HCT116 (cell line): ENCODE data around the gene ZBBX. TPM values are rescaled to one million over a fixed set of nuclear protein-coding genes. Genes with fewer than 3 reads are reported as not detected.

ENCODE experiments used
- ATAC-seq: fragments of 200-7000 bp; cut with Tn5 transposase; 2 replicates; pipeline ENCODE4 v1.9.1; 2020; ENCODE audit warnings: mild to moderate bottlenecking, moderate library complexity
- BruUV-seq: library from RNA; stranded (reverse); fragments of 400-500 nt; replicated peaks from 2 replicates; lab custom pipeline; 2021; lab: Mats Ljungman, UMichigan
- CTCF ChIA-PET: fragments of 300-600 bp; sonication (Branson Sonifier 250); formaldehyde crosslinking; loops from one replicate; lab custom pipeline; 2021; ENCODE audit warnings: antibody characterized with exemption; lab: Charles Lee
- POLR2A ChIA-PET: fragments of 300-600, 350-600 bp; sonication (Branson Sonifier 250); formaldehyde crosslinking; loops from one replicate; lab custom pipeline; 2021; ENCODE audit warnings: antibody characterized with exemption; lab: Charles Lee
- RAD21 ChIA-PET, 2 experiments: fragments of 300-600 bp; sonication (Branson Sonifier 250); formaldehyde crosslinking; loops; one replicate each; lab custom pipeline; 2023; ENCODE audit warnings: low total read pairs in 2 of 2; ENCODE audit not compliant: uncharacterized antibody in 2 of 2, unreplicated experiment in 2 of 2, low non-redundant PET in 1 of 2; lab: Charles Lee
- DNase-seq: peaks from one replicate; pipeline ENCODE4 v3.0.0-alpha.2; 2010; ENCODE audit warnings: low read depth, low spot score
- H2AFZ ChIP-seq: fragments of 200-600 bp; shearing (Covaris generic), sonication (generic); 2 replicates; pipeline ENCODE4 v1.6.1; 2017; ENCODE audit warnings: low read depth, mixed run types, mixed read lengths, antibody characterized with exemption, low read length; ENCODE audit not compliant: poor library complexity, severe bottlenecking
- H3K27ac ChIP-seq: 2 replicates; pipeline ENCODE4 v1.5.1; 2012; ENCODE audit warnings: low read depth, low read length
- H3K27me3 ChIP-seq: fragments of 200-600 bp; sonication (generic); 2 replicates; pipeline ENCODE4 v1.6.1; 2016; ENCODE audit warnings: mixed run types, low read length, mixed read lengths; ENCODE audit not compliant: insufficient read depth
- H3K36me3 ChIP-seq, 2 experiments: fragments of 200-500 bp in 1 of 2; fragments of 200-600 bp in 1 of 2; sonication (Bioruptor generic) in 1 of 2; sonication (generic) in 1 of 2; 2 replicates each; pipeline versions ENCODE4 v1.5.1 to v1.6.1; 2014 to 2016; ENCODE audit warnings: low read length in 2 of 2, inconsistent platforms in 1 of 2, mixed read lengths in 1 of 2, mixed run types in 1 of 2; ENCODE audit not compliant: insufficient read depth in 2 of 2, control insufficient read depth in 1 of 2
- H3K4me1 ChIP-seq, 2 experiments: fragments of 200-600 bp in 1 of 2; sonication (generic) in 1 of 2; 2 replicates each; pipeline versions ENCODE4 v1.5.1 to v1.6.1; 2012 to 2017; ENCODE audit warnings: low read length in 2 of 2, inconsistent platforms in 1 of 2, mild to moderate bottlenecking in 1 of 2, mixed read lengths in 1 of 2, mixed run types in 1 of 2, moderate library complexity in 1 of 2; ENCODE audit not compliant: insufficient read depth in 2 of 2, control insufficient read depth in 1 of 2
- H3K4me2 ChIP-seq: fragments of 200-600 bp; sonication (generic); 2 replicates; pipeline ENCODE4 v1.6.1; 2017; ENCODE audit warnings: mixed run types, low read length, mixed read lengths
- H3K4me3 ChIP-seq, 2 experiments: fragments of 200-600 bp in 1 of 2; sonication (generic) in 1 of 2; replicated peaks in 1 of 2; 2 replicates each; pipeline ENCODE4 v1.5.1; 2011 to 2016; ENCODE audit warnings: low read length in 2 of 2, control low read depth in 1 of 2, low read depth in 1 of 2, mild to moderate bottlenecking in 1 of 2, mixed read lengths in 1 of 2, mixed run types in 1 of 2
- H3K79me2 ChIP-seq: fragments of 200-600 bp; sonication (generic); 2 replicates; pipeline ENCODE4 v1.6.1; 2017; ENCODE audit warnings: mild to moderate bottlenecking, mixed run types, low read length, moderate library complexity, mixed read lengths; ENCODE audit not compliant: insufficient read depth
- H3K9ac ChIP-seq: fragments of 200-600 bp; sonication (generic); 2 replicates; pipeline ENCODE4 v1.6.1; 2016; ENCODE audit warnings: low read length, mixed read lengths
- H3K9me2 ChIP-seq: fragments of 200-600 bp; sonication (generic), shearing (Covaris generic); 2 replicates; pipeline ENCODE4 v1.6.1; 2017; ENCODE audit warnings: mixed run types, mild to moderate bottlenecking, moderate library complexity; ENCODE audit not compliant: insufficient read depth
- H3K9me3 ChIP-seq, 2 experiments: fragments of 200-500 bp in 1 of 2; fragments of 200-600 bp in 1 of 2; sonication (Bioruptor generic) in 1 of 2; sonication (generic) in 1 of 2; 2 replicates each; pipeline ENCODE4 v1.6.1; 2014 to 2017; ENCODE audit warnings: low read length in 2 of 2, mixed read lengths in 2 of 2, inconsistent platforms in 1 of 2, low read depth in 1 of 2, mild to moderate bottlenecking in 1 of 2, mixed run types in 1 of 2, moderate library complexity in 1 of 2; ENCODE audit not compliant: control insufficient read depth in 1 of 2, insufficient read depth in 1 of 2
- H4K20me1 ChIP-seq: fragments of 200-600 bp; sonication (generic), shearing (Covaris generic); 2 replicates; pipeline ENCODE4 v1.6.1; 2017; ENCODE audit warnings: mixed run types, mild to moderate bottlenecking, moderate library complexity; ENCODE audit not compliant: insufficient read depth
- ATF3 ChIP-seq: IDR thresholded peaks from 2 replicates; pipeline ENCODE4 v1.6.1; 2012
- CBX3 ChIP-seq: IDR thresholded peaks from 2 replicates; pipeline ENCODE4 v1.6.1; 2012; ENCODE audit warnings: low read depth
- CEBPB ChIP-seq: IDR thresholded peaks from 2 replicates; pipeline ENCODE4 v1.6.1; 2012; ENCODE audit warnings: low read depth
- CTCF ChIP-seq, 3 experiments: fragments of 200-600 bp in 1 of 3; sonication (generic) in 1 of 3; IDR thresholded peaks in 2 of 3; conservative IDR thresholded peaks in 1 of 3; 2 replicates each; pipeline ENCODE4 v1.5.1; 2012 to 2017; ENCODE audit warnings: low read depth in 2 of 3, low read length in 2 of 3, antibody characterized with exemption in 1 of 3, borderline replicate concordance in 1 of 3, control low read depth in 1 of 3, mild to moderate bottlenecking in 1 of 3, mixed read lengths in 1 of 3, mixed run types in 1 of 3, moderate library complexity in 1 of 3; ENCODE audit not compliant: insufficient read depth in 1 of 3
- EGR1 ChIP-seq: IDR thresholded peaks from 2 replicates; pipeline ENCODE4 v1.6.1; 2012; ENCODE audit warnings: low read depth
- ELF1 ChIP-seq: IDR thresholded peaks from 2 replicates; pipeline ENCODE4 v1.6.1; 2012; ENCODE audit warnings: low read depth, borderline replicate concordance
- EZH2phosphoT487 ChIP-seq: fragments of 200-600 bp; IDR thresholded peaks from 2 replicates; pipeline ENCODE4 v1.6.1; 2018; ENCODE audit warnings: antibody characterized with exemption, borderline replicate concordance
- FOSL1 ChIP-seq: IDR thresholded peaks from 2 replicates; pipeline ENCODE4 v1.6.1; 2012; ENCODE audit warnings: low read depth
- JUND ChIP-seq: IDR thresholded peaks from 2 replicates; pipeline ENCODE4 v1.6.1; 2012
- POLR2A ChIP-seq: IDR thresholded peaks from 2 replicates; pipeline ENCODE4 v1.7.0; 2011; ENCODE audit warnings: borderline replicate concordance; ENCODE audit not compliant: insufficient read depth, insufficient read length; ENCODE audit errors: extremely low read depth
- POLR2AphosphoS5 ChIP-seq: IDR thresholded peaks from 2 replicates; pipeline ENCODE4 v1.6.1; 2011; ENCODE audit warnings: mild to moderate bottlenecking, low read depth, low read length, moderate library complexity
- RAD21 ChIP-seq: IDR thresholded peaks from 2 replicates; pipeline ENCODE4 v1.6.1; 2012; ENCODE audit warnings: low read depth, mild to moderate bottlenecking
- SIN3A ChIP-seq: IDR thresholded peaks from 2 replicates; pipeline ENCODE4 v1.6.1; 2012; ENCODE audit warnings: low read depth
- SP1 ChIP-seq: IDR thresholded peaks from 2 replicates; pipeline ENCODE4 v1.6.1; 2012; ENCODE audit warnings: low read depth
- TCF7L2 ChIP-seq: IDR thresholded peaks from 2 replicates; pipeline ENCODE4 v1.7.0; 2011; ENCODE audit warnings: borderline replicate concordance, inconsistent platforms; ENCODE audit not compliant: insufficient read depth, insufficient read length; ENCODE audit errors: extremely low read depth
- YY1 ChIP-seq: IDR thresholded peaks from 2 replicates; pipeline ENCODE4 v1.6.1; 2011; ENCODE audit warnings: low read length, low read depth, moderate library complexity, mild to moderate bottlenecking; ENCODE audit not compliant: insufficient replicate concordance; ENCODE audit errors: extremely low read depth
- ZFX ChIP-seq: fragments of 450-650 bp; IDR thresholded peaks from 2 replicates; pipeline ENCODE4 v1.6.1; 2017
- ZNF274 ChIP-seq: fragments of 200-500 bp; sonication (Bioruptor generic); IDR thresholded peaks from 2 replicates; pipeline ENCODE4 v1.6.1; 2014; ENCODE audit warnings: mild to moderate bottlenecking, low read depth, low read length, inconsistent platforms
- intact Hi-C: fragments of 100-400 bp; cut with micrococcal nuclease; formaldehyde crosslinking; loops from 2 replicates; pipeline ENCODE4 v1.10.0; 2022
- total RNA-seq: library from RNA; stranded (reverse); gene quantifications from one replicate; pipeline ENCODE4 v1.2.1, GENCODE V29; 2021; ENCODE audit not compliant: unreplicated experiment

The ZBBX gene
- total RNA-seq, 1 experiment from 2014 or later: 0.81 TPM

- Histone ChIP-seq H3K9ac (no peak overlapping the region), H3K4me2 (no peak overlapping the region), H3K4me3 (no peak overlapping the region), H3K9me3 (no peaks in the 10 kb centered on the region), H3K27me3 (no peaks in the 10 kb centered on the region), H3K4me1 (no peaks in the 10 kb centered on the region), H3K9me2 (no peaks in the 10 kb centered on the region), H3K36me3 (no peaks in the 10 kb centered on the region), H3K79me2 (no peaks in the 10 kb centered on the region), H4K20me1 (no peaks in the 10 kb centered on the region)
- intact Hi-C loops: loop anchor here (5.0 to 10.0 kb wide), 2 partner anchors 517 to 1500 kb away; no protein-coding TSS in a partner anchor
- DNase-seq: no peak
- ChIA-PET RAD21 (no interaction called here), CTCF (interaction anchor here (1.2 kb wide), 1 partner anchor 25 kb away, joined by 4 read pairs; the partner anchor contains the start of gene ZBBX)
- no peak for ATAC-seq
- no peak for TF ChIP-seq RAD21
- no peak for TF ChIP-seq ZFX
- TF ChIP-seq EGR1: no peak
- TF ChIP-seq ELF1: no peak
- TF ChIP-seq YY1: no peak
- TF ChIP-seq SP1: no peak
- no peak for TF ChIP-seq FOSL1
- TF ChIP-seq ATF3: no peak
- TF ChIP-seq ZNF274: no peak
- TF ChIP-seq EZH2phosphoT487: no peak
- TF ChIP-seq CTCF (IDR thresholded peaks at IDR 0.05 in 2 of 3, conservative IDR thresholded peaks at IDR 0.05 in 1 of 3; ENCODE audit: borderline replicate concordance in 1 of 3, insufficient read depth in 1 of 3, low read depth in 2 of 3, low read length in 2 of 3): no peak
- no peak for TF ChIP-seq POLR2A
- TF ChIP-seq JUND: no peak
- no peak for TF ChIP-seq CBX3
- no peak for TF ChIP-seq TCF7L2
- TF ChIP-seq POLR2AphosphoS5: no peak
- TF ChIP-seq CEBPB: no peak
- TF ChIP-seq SIN3A: no peak
- TF ChIP-seq, all 23 proteins: peak for 0
- BruUV-seq: no TSS peak
- no peak overlapping the region for H3K27ac ChIP-seq
- POLR2A ChIA-PET: no interaction called here
- no peak overlapping the region for H2AFZ ChIP-seq
Observed at GRCh38 chr3:167354751-167355150, 25.3 kb downstream of the ZBBX start.
